Measurements from ENCODE around the gene SYCE3.

SYCE3 gene

GRCh38 chr22:50563413-50564160 is 868 bp upstream of the SYCE3 start:
- Histone ChIP-seq H3K23ac (ENCODE audit: low read length) (no peak overlapping the region), H3K36me3 (ENCODE audit: control insufficient read depth in 1 of 2, insufficient read depth in 2 of 2, low read length in 2 of 2) (peaks cover 5 to 7% of the 10 kb centered on the region in 2 experiments), H3K27ac (ENCODE audit: low read depth, low read length) (no peak overlapping the region), H3K14ac (ENCODE audit: low read length) (peak overlapping the region; percentile 24), H3K4ac (ENCODE audit: low read depth, low read length) (no peak overlapping the region), H4K12ac (ENCODE audit: low read depth, low read length) (no peak overlapping the region), H3K4me1 (ENCODE audit: control insufficient read depth in 1 of 2, insufficient read depth in 2 of 2, low read length in 2 of 2) (peaks cover 5 to 8% of the 10 kb centered on the region in 2 experiments), H3K9me3 (ENCODE audit: insufficient read depth, low read depth, low read length) (no peaks in the 10 kb centered on the region), H3K4me3 (ENCODE audit: low read depth, low read length) (peak overlapping the region; percentile 50), H2BK12ac (ENCODE audit: low read length) (no peak overlapping the region), H4K91ac (ENCODE audit: low read depth, low read length) (peak overlapping the region; percentile 9), H3K9ac (ENCODE audit: low read length) (peak overlapping the region; percentile 1), H4K8ac (ENCODE audit: low read depth, low read length) (peak overlapping the region; percentile 55), H3K27me3 (ENCODE audit: insufficient read depth, low read length) (no peaks in the 10 kb centered on the region), H2AK5ac (ENCODE audit: low read length) (no peak overlapping the region), H3K18ac (ENCODE audit: low read length) (peak overlapping the region; percentile 5), H2AFZ (ENCODE audit: insufficient read depth, low read length, poor library complexity) (peak overlapping the region; percentile 51), H3K4me2 (ENCODE audit: low read length) (peak overlapping the region; percentile 93), H3K79me2 (ENCODE audit: control insufficient read depth, insufficient read depth, low read length, poor library complexity) (no peaks in the 10 kb centered on the region), H3K79me1 (ENCODE audit: low read length) (peaks cover 1% of the 10 kb centered on the region), H2BK120ac (ENCODE audit: insufficient read depth, low read length, poor library complexity) (no peak overlapping the region), H2BK5ac (ENCODE audit: low read depth, low read length, poor library complexity) (no peak overlapping the region)
- WGBS (ENCODE audit: extremely low coverage, insufficient coverage, insufficient read length) = no CpG with 5 or more reads among the region's 17 CpGs
- peak in 1 of 2 donors; percentile 4 for DNase-seq

- H2AFZ ChIP-seq (ENCODE audit: insufficient read depth, low read length, poor library complexity) = no peak overlapping the region
- H3K4me3 ChIP-seq (ENCODE audit: low read depth, low read length) = no peak overlapping the region
- no peaks in the 10 kb centered on the region for H3K79me2 ChIP-seq (ENCODE audit: control insufficient read depth, insufficient read depth, low read length, poor library complexity)
- H2AK5ac ChIP-seq (ENCODE audit: low read length) = no peak overlapping the region
- no peak overlapping the region for H3K9ac ChIP-seq (ENCODE audit: low read length)
- H3K4me2 ChIP-seq (ENCODE audit: low read length) = no peak overlapping the region
- no peak overlapping the region for H2BK5ac ChIP-seq (ENCODE audit: low read depth, low read length, poor library complexity)
- H3K36me3 ChIP-seq (ENCODE audit: control insufficient read depth in 1 of 2, insufficient read depth in 2 of 2, low read length in 2 of 2) = no peaks in the 10 kb centered on the region
- H3K9me3 ChIP-seq (ENCODE audit: insufficient read depth, low read depth, low read length) = no peaks in the 10 kb centered on the region
- no peak overlapping the region for H3K4ac ChIP-seq (ENCODE audit: low read depth, low read length)
- no CpG with 5 or more reads among the region's 34 CpGs for WGBS (ENCODE audit: extremely low coverage, insufficient coverage, insufficient read length)
- H3K79me1 ChIP-seq (ENCODE audit: low read length) = peaks cover 1% of the 10 kb centered on the region
- H4K8ac ChIP-seq (ENCODE audit: low read depth, low read length) = no peak overlapping the region
- no peak overlapping the region for H2BK120ac ChIP-seq (ENCODE audit: insufficient read depth, low read length, poor library complexity)
- H3K14ac ChIP-seq (ENCODE audit: low read length) = no peak overlapping the region
- H4K91ac ChIP-seq (ENCODE audit: low read depth, low read length) = no peak overlapping the region
- H3K27me3 ChIP-seq (ENCODE audit: insufficient read depth, low read length) = no peaks in the 10 kb centered on the region
- H3K23ac ChIP-seq (ENCODE audit: low read length) = no peak overlapping the region
- peaks cover 5 to 8% of the 10 kb centered on the region in 2 experiments for H3K4me1 ChIP-seq (ENCODE audit: control insufficient read depth in 1 of 2, insufficient read depth in 2 of 2, low read length in 2 of 2)
- H2BK12ac ChIP-seq (ENCODE audit: low read length) = no peak overlapping the region
- peak; percentile 30 to 47 for DNase-seq
- no peak overlapping the region for H3K27ac ChIP-seq (ENCODE audit: low read depth, low read length)
- H4K12ac ChIP-seq (ENCODE audit: low read depth, low read length) = no peak overlapping the region
- H3K18ac ChIP-seq (ENCODE audit: low read length) = no peak overlapping the region
Observed at GRCh38 chr22:50561401-50562358, 1.0 kb downstream of the SYCE3 start.

GRCh38 chr22:50560034-50560433 is 2.7 kb downstream of the SYCE3 start:
- H4K91ac ChIP-seq (ENCODE audit: low read depth, low read length) = no peak overlapping the region
- WGBS (ENCODE audit: extremely low coverage, insufficient coverage, insufficient read length) = no CpG with 5 or more reads among the region's 3 CpGs
- no peak overlapping the region for H3K4me2 ChIP-seq (ENCODE audit: low read length)
- H3K9me3 ChIP-seq (ENCODE audit: insufficient read depth, low read depth, low read length) = no peaks in the 10 kb centered on the region
- H4K12ac ChIP-seq (ENCODE audit: low read depth, low read length) = no peak overlapping the region
- no peak overlapping the region for H3K27ac ChIP-seq (ENCODE audit: low read depth, low read length)
- H2AK5ac ChIP-seq (ENCODE audit: low read length) = no peak overlapping the region
- no peak overlapping the region for H3K18ac ChIP-seq (ENCODE audit: low read length)
- DNase-seq = no peak
- H3K4ac ChIP-seq (ENCODE audit: low read depth, low read length) = no peak overlapping the region
- H4K8ac ChIP-seq (ENCODE audit: low read depth, low read length) = no peak overlapping the region
- H3K4me3 ChIP-seq (ENCODE audit: low read depth, low read length) = no peak overlapping the region
- H3K27me3 ChIP-seq (ENCODE audit: insufficient read depth, low read length) = no peaks in the 10 kb centered on the region
- peaks cover 1% of the 10 kb centered on the region for H3K79me1 ChIP-seq (ENCODE audit: low read length)
- H3K79me2 ChIP-seq (ENCODE audit: control insufficient read depth, insufficient read depth, low read length, poor library complexity) = no peaks in the 10 kb centered on the region
- no peak overlapping the region for H3K9ac ChIP-seq (ENCODE audit: low read length)
- H2BK120ac ChIP-seq (ENCODE audit: insufficient read depth, low read length, poor library complexity) = no peak overlapping the region
- peaks cover 5 to 8% of the 10 kb centered on the region in 2 experiments for H3K4me1 ChIP-seq (ENCODE audit: control insufficient read depth in 1 of 2, insufficient read depth in 2 of 2, low read length in 2 of 2)
- H2AFZ ChIP-seq (ENCODE audit: insufficient read depth, low read length, poor library complexity) = no peak overlapping the region
- no peak overlapping the region for H2BK5ac ChIP-seq (ENCODE audit: low read depth, low read length, poor library complexity)
- no peak overlapping the region for H2BK12ac ChIP-seq (ENCODE audit: low read length)
- no peaks in the 10 kb centered on the region for H3K36me3 ChIP-seq (ENCODE audit: control insufficient read depth in 1 of 2, insufficient read depth in 2 of 2, low read length in 2 of 2)
- H3K14ac ChIP-seq (ENCODE audit: low read length) = no peak overlapping the region
- H3K23ac ChIP-seq (ENCODE audit: low read length) = no peak overlapping the region

DNA sequence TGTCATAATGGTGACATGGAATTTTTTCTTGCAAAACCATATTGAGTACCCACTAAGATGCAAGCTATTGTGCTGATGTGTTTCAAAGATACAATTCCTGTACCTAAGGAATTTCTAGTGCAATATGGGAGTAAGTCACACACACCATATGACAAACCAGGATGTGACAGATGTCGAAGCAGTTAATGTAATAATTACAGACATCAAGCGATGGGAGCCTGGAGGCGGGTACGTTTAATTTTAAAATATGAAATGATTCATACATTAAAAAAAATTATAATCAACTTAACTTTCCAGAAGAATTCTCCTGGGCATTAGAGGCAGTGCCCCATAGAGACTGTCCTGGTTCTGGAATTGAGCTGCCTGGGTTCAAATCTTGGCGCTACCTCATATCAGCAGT is 6.0 kb downstream of the SYCE3 start:
- H3K9me3 ChIP-seq (ENCODE audit: insufficient read depth, low read depth, low read length) = no peaks in the 10 kb centered on the region

More for the DNA sequence above, 6.0 kb downstream of the SYCE3 start:
- Histone ChIP-seq H3K4ac (ENCODE audit: low read depth, low read length) (no peak overlapping the region), H3K4me1 (ENCODE audit: control insufficient read depth in 1 of 2, insufficient read depth in 2 of 2, low read length in 2 of 2) (no peaks in the 10 kb centered on the region), H4K91ac (ENCODE audit: low read depth, low read length) (no peak overlapping the region), H2AK5ac (ENCODE audit: low read length) (no peak overlapping the region), H2BK12ac (ENCODE audit: low read length) (no peak overlapping the region), H3K27ac (ENCODE audit: low read depth, low read length) (no peak overlapping the region), H2BK120ac (ENCODE audit: insufficient read depth, low read length, poor library complexity) (no peak overlapping the region), H3K27me3 (ENCODE audit: insufficient read depth, low read length) (no peaks in the 10 kb centered on the region), H3K23ac (ENCODE audit: low read length) (no peak overlapping the region), H2AFZ (ENCODE audit: insufficient read depth, low read length, poor library complexity) (no peak overlapping the region), H3K4me2 (ENCODE audit: low read length) (no peak overlapping the region), H4K8ac (ENCODE audit: low read depth, low read length) (no peak overlapping the region), H4K12ac (ENCODE audit: low read depth, low read length) (no peak overlapping the region), H3K18ac (ENCODE audit: low read length) (no peak overlapping the region), H3K14ac (ENCODE audit: low read length) (no peak overlapping the region), H3K4me3 (ENCODE audit: low read depth, low read length) (no peak overlapping the region), H3K9ac (ENCODE audit: low read length) (no peak overlapping the region), H2BK5ac (ENCODE audit: low read depth, low read length, poor library complexity) (no peak overlapping the region), H3K79me2 (ENCODE audit: control insufficient read depth, insufficient read depth, low read length, poor library complexity) (no peaks in the 10 kb centered on the region), H3K79me1 (ENCODE audit: low read length) (no peaks in the 10 kb centered on the region), H3K36me3 (ENCODE audit: control insufficient read depth in 1 of 2, insufficient read depth in 2 of 2, low read length in 2 of 2) (no peaks in the 10 kb centered on the region)
- WGBS (ENCODE audit: extremely low coverage, insufficient coverage, insufficient read length) = no CpG with 5 or more reads among the region's 5 CpGs
- DNase-seq = no peak

All from trophoblast cell (in vitro differentiated cells and primary cell).